GM19239 (cell line): ENCODE measurements around the gene AP5S1.
"Not testable (repeated sequence)": the region's sequence is repeated elsewhere in the genome, so short reads cannot be mapped to it uniquely, and the experiment has no call there.

Source experiments
- DNase-seq: peaks from one replicate; pipeline ENCODE4 v3.0.0; 2011; ENCODE audit warnings: low spot score; ENCODE audit not compliant: insufficient read length
- FAIRE-seq: peaks from 2 replicates; lab custom pipeline; 2011; peaks lifted over from hg19 to GRCh38; lab: Jason Lieb, UNC

AP5S1 gene

DNA sequence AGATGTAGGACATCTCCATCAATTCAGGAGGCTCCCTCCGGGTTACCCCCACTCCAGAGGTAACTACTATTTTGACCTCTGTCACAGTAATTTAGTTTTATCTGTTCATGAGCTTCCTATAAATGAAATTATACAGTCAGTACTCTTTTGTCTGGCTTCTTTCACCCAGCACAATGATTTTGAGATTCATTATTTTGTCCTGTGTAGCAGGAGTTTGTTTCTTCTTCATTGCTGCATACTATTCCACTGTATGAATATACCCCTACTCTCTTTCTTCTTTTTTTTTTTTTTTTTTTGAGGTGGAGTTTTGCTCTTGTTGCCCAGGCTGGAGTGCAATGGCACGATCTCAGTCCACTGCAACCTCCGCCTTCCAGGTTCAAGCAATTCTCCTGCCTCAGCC lies 11.8 kb upstream of the AP5S1 start:
- FAIRE-seq (no peak), DNase-seq (no peak)

DNA sequence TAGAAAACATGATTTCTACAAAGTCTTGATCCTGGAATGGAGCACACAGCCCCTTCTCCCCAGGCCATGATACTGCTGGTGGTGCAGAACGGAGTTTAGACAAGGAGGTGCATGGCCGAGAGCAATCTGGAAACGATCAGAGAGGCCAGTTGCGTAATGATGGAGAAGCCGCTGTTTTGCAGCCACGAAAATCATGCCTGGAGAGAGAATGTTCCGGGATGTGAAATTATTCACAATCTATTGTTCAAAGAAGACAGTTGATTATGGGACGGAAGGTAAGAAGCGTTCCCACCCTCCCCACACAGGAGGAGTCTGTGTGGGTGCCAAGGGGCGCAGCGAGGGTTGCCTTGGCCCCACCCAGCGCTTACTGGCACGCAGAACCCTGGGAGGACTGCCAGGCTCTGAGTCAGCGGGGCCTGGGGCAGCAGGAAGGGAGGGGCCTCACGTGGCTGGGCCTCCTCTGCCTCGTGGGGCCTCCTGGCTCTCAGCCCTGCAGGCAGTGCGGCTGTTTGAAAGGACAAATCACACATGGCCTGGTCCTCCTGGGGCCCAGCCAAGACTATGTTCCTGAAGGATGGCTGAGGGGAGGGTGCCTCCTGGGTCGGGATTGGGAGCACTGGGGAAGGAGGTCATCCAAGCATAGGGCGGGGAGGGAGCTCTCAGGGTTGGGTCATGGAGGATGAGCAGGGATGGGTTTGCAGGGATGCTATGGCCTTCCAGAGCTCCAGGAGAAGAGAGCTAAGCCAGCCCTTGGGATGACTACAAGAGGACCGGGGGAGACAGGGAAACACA lies 8.7 kb upstream of the AP5S1 start:
- DNase-seq, result no peak
- FAIRE-seq, result no peak

DNA sequence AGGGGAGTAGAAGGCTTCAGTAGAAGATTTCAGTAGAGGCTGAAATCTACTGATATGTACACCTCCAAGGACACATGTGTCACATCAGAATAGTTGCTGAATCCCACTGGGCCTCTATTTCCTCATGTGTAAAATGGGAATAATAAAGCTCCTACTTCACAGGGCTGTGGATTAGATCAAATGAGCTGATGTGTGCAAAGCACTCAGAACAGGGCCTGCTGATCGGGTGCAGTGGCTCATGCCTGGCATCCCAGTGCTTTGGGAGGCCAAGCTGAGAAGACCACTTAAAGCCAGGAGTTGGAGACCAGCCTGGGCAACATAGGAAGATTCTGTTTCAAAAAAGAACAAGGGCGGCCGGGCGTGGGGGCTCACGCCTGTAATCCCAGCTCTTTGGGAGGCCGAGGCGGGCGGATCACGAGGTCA lies 8.1 kb upstream of the AP5S1 start:
- DNase-seq (no peak), FAIRE-seq (no peak)

DNA sequence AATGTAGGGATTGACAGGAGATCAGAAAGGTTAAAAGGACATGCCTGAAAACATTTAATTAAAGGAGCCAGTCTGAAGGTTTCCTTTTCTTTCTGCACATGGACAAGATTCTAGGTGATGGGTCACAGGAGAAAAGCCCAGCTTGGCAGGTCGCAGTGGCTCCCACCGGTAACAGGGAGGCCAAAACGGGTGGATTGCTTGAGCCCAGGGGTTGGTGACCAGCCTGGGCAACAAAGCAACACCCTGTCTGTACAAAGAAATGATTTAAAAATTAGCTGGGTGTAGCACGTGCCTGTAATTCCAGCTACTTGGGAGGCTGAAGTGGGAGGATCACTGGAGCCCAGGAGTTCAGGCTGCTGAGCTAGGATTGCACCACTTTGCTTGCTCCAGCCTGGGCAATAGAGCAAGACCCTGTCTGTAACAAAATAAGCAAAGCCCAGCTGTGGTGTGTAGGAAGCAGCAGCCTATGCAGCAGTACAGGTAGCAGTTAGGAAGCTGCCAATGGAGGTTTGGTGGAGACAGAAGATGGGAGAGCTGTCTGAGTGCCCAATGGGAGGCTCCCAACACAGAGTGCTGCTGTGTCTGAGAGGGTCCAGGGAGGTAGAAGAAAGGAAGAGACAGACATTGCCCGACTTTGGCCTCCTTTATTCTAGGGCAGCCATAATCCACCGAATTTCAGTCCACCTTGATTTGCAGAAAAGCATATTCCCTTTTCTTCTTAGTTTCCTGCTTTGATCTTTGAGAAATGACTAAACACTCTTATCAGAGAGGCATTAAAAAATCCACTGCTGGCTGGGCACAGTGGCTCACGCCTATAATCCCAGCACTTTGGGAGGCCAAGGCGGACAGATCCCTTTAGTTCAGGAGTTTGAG lies 7.1 kb upstream of the AP5S1 start:
- FAIRE-seq, result no peak

DNA sequence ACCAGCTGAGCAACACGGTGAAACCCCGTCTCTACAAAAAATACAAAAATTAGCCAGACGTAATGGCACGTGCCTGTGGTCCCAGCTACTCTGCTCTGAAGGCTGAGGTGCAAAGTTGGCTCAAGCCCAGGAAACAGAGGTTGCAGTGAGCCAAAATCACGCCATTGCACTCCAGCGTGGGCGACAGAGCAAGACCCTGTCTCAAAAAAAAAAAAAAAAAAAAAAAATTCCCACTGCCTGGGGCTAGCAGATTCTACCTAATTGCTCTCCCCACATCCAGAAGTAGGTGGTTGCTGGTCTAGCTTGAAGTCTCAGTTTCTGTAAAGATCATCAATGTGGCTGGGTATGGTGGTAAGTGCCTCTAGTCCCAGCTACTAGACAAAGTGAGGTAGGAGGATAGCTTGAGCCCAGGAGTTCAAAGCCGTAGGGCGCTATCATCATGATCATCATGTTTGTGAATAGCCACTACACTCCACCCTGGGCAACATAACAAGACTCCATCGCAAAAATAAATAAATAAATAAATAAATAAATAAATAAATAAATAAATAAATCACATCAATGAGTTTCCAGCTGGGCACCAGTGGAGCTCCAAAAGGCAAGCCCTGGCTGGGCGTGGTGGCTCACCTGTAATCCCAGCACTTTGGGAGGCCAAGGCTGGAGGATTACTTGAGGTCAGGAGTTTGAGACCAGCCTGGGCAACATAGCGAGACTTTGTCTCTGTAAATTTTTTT lies 6.3 kb upstream of the AP5S1 start:
- DNase-seq, result no peak
- no peak for FAIRE-seq

More for the DNA sequence above, 7.1 kb upstream of the AP5S1 start:
- DNase-seq, result no peak

DNA sequence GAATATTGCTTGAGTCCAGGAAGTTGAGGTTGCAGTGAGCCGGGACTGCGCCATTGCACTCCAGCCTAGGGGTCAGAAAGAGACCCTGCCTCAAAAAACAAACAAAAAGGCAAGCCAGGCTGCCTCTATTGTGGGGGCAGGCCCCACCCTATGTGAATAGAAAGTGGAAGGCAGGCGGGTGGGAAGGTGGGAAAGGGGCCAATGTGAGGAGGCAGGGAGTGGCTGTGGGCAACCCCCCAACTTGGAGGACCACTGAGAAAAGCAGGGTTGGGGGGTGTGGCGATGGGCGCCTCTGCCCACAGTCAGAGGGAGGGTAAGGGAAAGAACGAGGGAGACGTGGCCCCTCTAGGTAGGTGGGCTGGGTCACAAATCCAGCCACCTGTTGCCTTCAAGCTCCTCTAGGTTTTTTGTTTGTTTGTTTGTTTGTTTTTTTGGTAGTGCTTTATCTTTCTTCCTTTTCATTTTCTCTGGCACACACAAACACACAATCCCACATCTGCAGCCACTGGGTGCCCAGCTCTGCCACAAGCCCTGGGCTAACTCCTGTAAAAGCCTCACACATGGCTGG lies 5.3 kb upstream of the AP5S1 start:
- FAIRE-seq, result no peak
- no peak for DNase-seq

DNA sequence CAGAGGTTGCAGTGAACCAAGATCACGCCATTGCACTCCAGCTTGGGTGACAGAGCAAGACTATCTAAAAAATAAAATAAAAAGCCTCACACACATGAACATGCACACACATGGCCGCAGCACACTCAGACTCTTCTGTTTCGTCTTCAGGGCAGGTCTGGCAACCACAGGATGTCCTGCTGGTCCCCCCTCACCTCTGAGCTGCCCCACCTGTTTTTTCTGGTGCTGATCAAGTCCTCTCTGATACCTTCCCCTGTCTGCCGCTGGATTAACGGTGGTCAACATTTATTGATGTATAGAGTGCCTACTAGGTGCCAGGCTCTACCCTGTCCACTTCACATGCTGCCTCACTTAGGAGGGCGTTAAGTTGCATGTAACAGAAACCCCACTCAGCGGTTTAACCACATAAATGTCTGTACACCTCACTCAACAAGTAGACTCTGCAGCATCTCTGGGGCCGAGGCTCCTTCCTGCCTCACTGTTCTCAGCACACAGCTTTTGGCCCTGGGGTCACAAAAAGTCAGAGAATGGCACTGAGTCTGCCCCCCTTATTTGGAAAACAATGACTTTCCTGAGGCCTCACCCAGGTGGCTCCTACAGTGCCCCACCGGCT lies 4.5 kb upstream of the AP5S1 start:
- FAIRE-seq, result no peak

DNA sequence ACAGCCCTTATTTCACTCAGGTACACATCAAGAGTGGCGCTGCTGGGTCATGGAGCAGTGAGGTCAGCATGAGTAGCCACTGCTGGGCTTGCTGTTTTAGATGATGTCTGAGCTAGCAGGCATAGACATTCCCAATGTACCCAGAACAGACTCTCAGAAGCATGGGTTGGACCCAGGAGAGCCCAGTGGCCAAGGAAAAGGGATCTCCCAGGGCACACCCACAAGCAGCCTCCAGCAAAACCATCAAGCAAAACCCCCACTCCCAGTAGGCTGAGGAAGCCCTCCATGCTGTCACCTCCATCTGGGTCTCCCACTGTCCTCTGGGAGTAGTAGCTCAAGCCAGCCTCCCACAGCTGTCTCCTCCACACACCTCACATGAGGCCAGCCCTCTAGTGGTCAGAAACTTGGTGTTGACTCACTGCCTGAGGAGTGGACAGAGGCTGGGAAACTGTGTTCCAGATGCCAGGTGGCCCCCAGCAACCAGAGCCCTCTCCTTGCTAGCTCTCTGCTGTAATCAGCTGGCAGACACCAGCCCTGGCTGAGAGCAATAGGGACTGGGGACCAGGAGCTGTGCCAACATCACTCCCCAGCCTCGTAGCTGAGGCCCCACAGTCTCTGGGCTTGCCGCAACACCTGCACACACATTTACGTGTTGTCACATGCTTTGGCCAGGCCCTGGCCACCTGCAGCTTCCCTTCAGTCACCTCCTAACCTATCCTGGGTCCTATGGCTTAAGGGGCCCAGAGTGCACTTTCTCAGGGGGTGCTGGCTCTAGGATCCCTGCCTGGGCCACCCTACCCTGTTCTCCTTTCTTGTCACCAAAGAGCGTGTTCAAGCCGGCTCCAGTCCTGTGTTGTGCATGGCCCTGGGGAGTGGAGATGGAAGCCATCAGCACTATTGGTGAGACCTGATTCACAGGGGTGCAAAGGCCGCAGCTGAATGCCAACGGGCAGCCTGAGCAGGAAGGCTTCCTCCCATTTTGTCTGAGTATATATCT lies 1.9 kb upstream of the AP5S1 start:
- FAIRE-seq (no peak), DNase-seq (no peak)

More for the DNA sequence above, 4.5 kb upstream of the AP5S1 start:
- no peak for DNase-seq

DNA sequence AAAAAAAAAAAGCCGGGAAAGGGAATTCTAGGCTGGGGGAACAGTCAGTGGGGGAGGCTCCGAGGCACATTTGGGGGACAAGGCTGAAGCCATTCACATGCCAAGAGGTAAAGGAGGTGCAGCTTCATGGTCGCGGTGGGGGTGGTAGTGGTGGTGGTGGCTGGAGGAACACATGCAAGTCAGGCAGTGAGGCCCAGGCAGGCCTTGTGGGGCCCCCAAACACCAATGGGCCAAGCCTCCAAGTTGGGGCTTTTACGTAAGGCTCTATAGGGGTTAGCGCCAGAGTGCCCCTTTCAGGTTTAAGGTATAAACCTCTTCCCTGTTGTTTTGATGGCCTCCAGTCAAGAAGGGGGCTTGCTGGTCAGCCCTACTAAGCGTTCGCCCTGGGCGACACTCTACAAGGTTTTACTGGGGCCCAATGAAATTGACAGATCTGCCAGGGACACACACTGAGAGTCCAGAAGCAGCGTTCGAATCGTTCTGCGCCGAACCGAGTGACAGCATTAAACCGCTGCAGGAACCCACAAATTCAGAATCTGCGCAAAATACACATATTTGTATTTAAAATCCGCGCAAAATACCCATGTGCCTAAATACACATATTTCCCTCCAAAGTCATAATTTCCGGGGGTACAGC lies 818 bp upstream of the AP5S1 start:
- FAIRE-seq (no peak), DNase-seq (no peak)

DNA sequence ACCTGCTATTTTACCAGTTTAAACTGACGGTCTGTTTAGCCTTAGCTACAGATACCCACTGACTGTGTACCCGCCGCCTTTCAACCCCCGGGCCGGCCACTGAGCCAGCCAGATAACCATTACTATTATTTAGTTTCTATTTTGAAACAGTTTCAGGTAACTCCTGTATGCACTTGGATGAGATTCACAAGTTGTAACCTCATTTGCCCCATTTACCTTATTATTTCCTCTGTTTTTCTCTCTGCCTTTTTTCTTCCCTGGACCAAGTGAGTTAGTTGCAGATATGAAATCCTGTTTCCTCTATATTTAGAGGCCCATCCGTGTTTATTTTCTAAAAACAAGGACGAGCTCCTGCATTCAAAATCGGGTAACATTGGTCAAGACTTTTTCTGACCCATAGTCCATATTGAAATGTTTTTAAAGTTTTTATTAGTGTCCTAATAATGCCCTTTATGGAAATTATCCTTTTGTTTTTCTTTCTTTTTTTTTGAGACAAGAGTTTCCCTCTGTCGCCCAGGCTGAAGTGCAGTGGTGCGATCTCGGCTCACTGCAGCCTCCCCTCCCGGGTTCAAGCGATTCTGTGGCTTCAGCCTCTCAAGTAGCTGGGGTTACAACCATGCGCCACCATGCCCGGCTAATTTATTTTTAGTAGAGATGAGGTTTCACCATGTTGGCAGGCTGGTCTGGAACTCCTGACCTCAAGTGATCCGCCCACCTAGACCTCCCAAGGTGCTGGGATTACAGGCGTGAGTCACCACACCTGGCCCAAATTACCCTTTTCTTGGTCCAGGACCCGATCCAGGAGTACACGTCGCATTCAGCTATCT lies 767 bp downstream of the AP5S1 start:
- DNase-seq (no peak), FAIRE-seq (no peak)

DNA sequence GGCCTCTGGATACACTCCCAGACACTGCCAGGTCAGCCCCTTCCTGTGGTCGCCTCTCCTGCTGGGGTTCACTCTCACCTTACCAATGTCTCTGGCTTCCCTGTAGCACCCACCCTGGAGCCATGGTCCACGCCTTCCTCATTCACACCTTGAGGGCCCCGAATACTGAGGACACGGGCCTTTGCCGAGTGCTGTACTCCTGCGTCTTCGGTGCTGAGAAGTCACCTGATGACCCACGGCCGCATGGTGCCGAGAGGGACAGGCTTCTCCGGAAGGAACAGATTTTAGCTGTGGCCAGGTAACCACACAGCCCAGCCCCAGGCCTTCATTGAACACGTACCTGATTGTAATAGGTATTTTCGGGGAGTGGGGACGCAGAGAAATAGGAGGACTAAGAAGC lies 1.6 kb downstream of the AP5S1 start:
- DNase-seq, result no peak
- no peak for FAIRE-seq

DNA sequence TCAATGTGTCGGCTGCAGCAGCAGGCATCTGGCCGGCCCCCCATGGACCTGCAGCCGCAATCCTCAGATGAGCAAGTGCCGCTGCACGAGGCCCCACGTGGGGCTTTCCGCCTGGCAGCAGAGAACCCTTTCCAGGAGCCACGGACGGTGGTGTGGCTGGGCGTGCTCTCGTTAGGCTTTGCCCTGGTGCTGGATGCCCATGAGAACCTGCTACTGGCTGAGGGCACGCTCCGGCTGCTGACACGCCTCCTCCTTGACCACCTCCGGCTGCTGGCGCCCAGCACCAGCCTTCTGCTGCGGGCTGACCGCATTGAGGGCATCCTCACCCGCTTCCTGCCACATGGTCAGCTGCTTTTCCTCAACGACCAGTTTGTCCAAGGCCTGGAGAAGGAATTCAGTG lies 3.5 kb downstream of the AP5S1 start:
- FAIRE-seq, result no peak
- DNase-seq, result no peak

DNA sequence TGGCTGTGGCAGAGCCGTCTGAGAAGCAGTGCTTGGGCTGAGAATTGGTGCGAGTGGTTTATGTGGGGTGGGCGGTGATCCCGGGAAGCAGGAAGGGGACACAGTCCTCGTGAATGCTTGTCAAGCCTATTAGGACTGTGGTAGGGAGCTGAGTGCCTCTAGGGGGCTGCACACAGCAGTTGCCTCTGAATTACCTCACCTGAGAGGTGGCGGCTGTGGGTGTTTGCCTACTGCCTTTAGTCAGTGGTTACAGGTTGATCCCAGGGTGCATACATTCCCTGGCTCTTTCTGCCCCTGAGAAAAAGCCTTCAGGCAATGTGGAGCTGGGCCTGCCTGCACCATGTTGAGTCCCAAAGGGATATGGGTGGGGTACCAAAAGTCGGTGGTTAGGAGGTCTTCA lies 5.2 kb downstream of the AP5S1 start:
- FAIRE-seq (no peak), DNase-seq (no peak)

DNA sequence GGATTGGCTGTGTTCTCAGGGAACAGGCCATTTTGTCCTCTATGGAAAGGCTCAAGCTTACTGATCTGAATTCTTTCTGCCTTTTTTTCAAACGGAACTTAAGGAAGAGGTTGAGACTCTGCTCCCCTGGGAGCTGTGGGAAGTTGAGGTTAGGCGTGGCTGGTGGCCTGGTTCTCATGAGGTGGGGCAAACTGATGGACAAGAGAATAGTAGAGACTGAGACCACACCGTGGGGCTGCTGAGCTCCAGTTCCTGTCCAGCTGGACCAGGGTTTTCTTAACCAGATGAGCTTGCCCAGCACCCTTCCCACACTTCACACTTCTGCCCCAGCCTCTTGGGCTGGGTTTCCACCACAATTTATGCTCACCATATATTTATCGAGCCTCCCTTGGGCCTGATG lies 6.1 kb downstream of the AP5S1 start:
- no peak for FAIRE-seq
- DNase-seq, result no peak

DNA sequence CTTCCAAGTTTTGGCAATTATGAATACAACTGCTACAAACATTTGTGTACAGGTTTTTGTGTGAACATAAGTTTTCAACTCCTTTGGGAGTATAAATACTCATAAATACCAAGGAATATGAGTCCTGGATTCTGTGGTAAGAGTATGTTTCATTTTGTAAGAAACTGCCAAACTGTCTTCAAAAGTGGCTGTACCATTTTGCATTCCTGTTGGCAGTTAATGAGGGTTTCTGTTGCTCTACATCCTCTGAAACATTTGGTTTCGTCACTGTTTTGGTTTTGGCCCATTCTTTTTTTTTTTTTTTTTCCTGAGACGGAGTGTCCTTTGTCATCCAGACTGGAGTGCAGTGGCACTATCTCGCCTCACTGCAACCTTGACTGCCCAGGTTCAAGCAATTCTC lies 8.5 kb downstream of the AP5S1 start:
- no peak for DNase-seq

DNA sequence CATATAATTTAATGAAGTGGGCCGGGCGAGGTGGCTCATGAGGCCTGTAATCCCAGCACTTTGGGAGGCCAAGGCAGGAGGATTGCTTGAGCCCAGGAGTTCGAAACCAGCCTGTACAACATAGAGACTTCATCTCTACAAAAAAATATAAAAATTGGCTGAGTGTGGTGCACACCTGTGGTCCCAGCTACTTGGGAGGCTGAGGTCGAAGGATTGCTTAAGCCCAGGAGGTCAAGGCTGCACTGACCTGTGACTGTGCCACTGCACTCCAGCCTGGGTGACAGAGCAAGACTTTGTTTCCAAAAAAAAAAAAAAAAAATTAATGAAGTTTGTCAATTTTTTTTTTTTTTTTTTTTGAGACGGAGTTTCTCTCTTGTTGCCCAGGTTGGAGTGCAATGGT lies 9.5 kb downstream of the AP5S1 start:
- not testable (repeated sequence) for DNase-seq, FAIRE-seq

More for the DNA sequence above, 8.5 kb downstream of the AP5S1 start:
- no peak for FAIRE-seq

DNA sequence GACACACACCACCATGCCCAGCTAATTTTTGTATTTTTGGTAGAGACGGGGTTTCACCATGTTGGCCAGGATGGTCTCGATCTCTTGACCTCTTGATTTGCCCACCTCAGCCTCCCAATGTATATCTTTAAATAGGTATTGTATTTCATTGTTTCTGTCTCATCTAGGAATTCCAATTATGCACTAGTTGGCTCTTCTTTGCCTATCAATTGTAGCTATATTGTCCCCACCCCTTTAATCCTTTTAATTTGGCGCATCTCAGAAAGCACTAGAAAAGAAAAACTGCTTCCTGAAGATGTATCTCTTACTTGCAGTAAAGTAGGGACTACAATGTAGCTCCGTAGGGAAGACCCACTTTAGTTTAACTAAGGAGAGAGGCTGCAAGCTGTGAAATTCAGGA lies 15.8 kb downstream of the AP5S1 start:
- DNase-seq, result no peak
- no peak for FAIRE-seq

DNA sequence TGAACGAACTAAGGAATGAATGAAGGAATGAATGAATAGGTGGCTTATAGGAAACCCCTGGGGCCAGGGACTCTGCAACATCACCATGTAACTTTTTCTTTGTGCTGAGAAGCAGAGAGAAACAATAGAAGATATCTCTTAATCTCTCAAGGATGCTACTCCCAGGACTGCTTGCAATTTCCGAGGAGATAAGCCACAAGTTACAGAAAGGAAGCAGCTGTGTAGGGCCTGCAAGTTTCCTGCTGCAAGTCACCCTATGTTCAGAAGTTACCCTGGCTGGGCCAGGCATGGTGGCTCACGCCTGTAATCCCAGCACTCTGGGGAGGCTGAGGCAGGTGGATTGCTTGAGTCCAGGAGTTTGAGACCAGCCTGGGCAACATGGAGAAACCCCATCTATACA lies 19.0 kb downstream of the AP5S1 start:
- FAIRE-seq, result no peak
- no peak for DNase-seq
